ENCODE data around the gene SCN7A. TPM values are rescaled to one million over a fixed set of nuclear protein-coding genes. Genes with fewer than 3 reads are reported as not detected.
A peak's percentile ranks its signal among the peaks of the same experiment; 100 is the strongest.
"Not testable (repeated sequence)": the region's sequence is repeated elsewhere in the genome, so short reads cannot be mapped to it uniquely, and the experiment has no call there.

SCN7A gene
- total RNA-seq, 1 donor = under 0.01 TPM

DNA sequence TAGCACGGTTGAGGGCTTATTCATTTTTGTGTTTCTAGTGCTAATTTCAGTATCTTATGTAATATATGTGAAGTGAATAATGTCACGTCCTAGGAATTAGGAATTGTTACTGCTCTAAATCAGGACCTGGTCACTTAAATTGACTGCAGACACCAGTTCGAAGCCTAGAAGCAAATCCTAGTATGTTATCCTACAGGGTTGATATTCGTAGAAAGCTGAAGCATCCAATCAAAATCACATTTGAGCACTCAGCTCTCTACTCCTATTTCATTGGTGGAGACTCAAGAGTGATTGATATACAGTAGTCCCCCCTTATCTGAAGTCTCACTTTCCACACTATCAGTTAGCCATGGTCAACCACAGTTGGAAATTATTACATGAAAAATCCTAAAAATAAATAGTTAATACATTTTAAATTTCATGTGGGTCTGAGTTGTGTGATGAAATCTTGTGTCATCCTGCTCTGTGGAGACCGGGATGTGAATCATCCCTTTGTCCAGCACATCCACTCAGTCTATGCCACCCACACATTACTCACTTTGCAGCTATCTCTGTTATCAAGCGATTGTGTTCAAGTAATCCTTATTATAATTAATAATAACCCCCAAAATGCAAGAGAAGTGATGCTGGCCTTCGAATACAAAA lies 83.1 kb downstream of the SCN7A start:
- peak; percentile 73 for DNase-seq (ENCODE audit: low read depth)
- TF ChIP-seq CTCF (IDR thresholded peaks at IDR 0.05; ENCODE audit: insufficient read depth, low read depth, low read length) = no peak
- H3K4me3 ChIP-seq (ENCODE audit: low read depth, low read length) = no peak overlapping the region

- not testable (repeated sequence) for DNase-seq (ENCODE audit: low read depth); H3K4me3 ChIP-seq (ENCODE audit: low read depth, low read length)
Observed at GRCh38 chr2:166407746-166408145, 86.3 kb downstream of the SCN7A start.

GRCh38 chr2:166406374-166406773 lies 87.7 kb downstream of the SCN7A start:
- no peak overlapping the region for H3K4me3 ChIP-seq (ENCODE audit: low read depth, low read length)
- DNase-seq (ENCODE audit: low read depth) = no peak
- TF ChIP-seq CTCF (IDR thresholded peaks at IDR 0.05; ENCODE audit: insufficient read depth, low read depth, low read length) = no peak

- H3K4me3 ChIP-seq (ENCODE audit: low read depth, low read length) = no peak overlapping the region
- no peak for TF ChIP-seq CTCF (IDR thresholded peaks at IDR 0.05; ENCODE audit: insufficient read depth, low read depth, low read length)
- DNase-seq (ENCODE audit: low read depth) = no peak
Observed at GRCh38 chr2:166405569-166405926, 88.5 kb downstream of the SCN7A start.

DNA sequence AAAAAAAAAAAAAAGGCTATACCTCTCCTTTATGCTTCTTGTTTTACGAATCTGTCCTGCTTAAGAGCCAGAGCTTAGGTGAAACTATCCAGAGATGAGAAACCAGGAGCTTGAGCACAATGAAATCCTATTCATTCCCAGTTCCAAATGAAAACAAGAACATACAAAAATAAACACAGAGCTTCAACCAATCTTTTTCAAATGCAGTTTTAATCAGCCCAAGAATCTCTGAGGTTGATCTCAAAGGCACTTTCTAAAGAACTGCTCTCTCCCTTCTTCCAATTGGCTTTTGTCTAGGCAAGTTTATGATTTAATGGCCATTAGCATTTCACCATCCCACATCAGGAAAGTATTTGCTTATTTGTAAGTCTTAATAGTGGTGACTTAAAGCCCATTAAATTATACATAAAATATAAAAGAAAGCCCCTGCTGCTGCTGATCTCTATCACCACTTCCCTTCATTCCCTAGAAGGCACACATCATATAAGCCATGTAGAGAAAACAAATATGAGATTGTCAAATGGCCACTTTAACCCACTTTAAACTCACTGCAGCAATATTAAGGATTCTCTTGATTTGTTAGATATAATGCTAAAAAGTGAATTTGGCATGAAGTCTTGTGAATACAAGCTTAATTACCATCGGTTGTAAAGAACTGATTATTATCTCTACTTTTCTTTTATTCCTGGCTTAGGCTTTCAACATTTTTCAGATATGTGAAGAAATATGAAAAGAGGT lies 89.0 kb downstream of the SCN7A start:
- peak; percentile 55 for DNase-seq (ENCODE audit: low read depth)
- H3K4me3 ChIP-seq (ENCODE audit: low read depth, low read length) = no peak overlapping the region
- no peak for TF ChIP-seq CTCF (IDR thresholded peaks at IDR 0.05; ENCODE audit: insufficient read depth, low read depth, low read length)

DNA sequence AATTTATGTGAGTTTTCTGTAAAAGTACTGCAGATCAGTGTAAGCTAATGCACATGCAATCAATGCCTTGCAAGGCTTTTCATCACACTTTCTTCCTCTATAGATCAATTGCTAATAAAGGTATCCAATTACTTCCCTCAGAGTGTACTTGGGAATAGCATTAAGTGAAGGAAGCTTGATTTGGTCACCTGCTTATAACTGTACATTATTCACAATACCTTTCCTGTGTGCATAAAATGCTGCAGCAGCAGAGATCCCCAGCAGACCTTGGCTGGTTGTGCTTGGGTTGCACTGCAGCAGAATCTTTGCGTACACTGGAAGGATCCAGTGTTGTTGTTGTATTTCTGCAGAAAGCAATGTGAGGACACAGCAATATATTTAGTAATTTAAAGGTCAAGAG lies 99.8 kb downstream of the SCN7A start:
- H3K4me3 ChIP-seq (ENCODE audit: low read depth, low read length) = no peak overlapping the region
- no peak for DNase-seq (ENCODE audit: low read depth)
- no peak for TF ChIP-seq CTCF (IDR thresholded peaks at IDR 0.05; ENCODE audit: insufficient read depth, low read depth, low read length)

DNA sequence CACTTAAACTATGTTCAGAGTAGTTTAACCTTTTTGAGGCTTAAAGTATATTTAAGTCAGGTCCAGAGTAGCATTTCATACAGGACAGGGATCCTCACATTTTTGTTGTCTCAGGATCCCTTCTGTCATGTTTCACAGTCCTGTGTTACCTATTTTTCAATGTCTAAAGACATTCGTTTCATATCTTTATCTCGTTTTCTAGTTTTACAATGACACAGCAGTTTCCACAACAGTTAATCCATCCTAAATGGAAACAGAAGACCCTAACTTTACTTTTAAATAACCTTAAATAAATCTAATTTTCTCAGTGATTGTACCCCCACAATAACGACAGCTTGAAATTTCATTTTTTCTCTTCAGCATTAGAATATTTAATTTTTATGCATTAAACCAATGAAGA lies 101.0 kb downstream of the SCN7A start:
- DNase-seq (ENCODE audit: low read depth) = no peak
- TF ChIP-seq CTCF (IDR thresholded peaks at IDR 0.05; ENCODE audit: insufficient read depth, low read depth, low read length) = no peak
- H3K4me3 ChIP-seq (ENCODE audit: low read depth, low read length) = no peak overlapping the region
